AG10803 (cell line): Measurements from ENCODE around the gene SULF2.

Source experiments
- DNase-seq: peaks from one replicate; pipeline ENCODE4 v3.0.0; 2010; ENCODE audit warnings: low read depth
- H3K4me3 ChIP-seq: 2 replicates; pipeline ENCODE4 v1.5.1; 2011; ENCODE audit warnings: mild to moderate bottlenecking, low read length, control low read depth
- TF ChIP-seq, protein P1 (sequence below): conservative IDR thresholded peaks from 2 replicates; pipeline ENCODE4 v1.5.1; 2011; ENCODE audit warnings: mild to moderate bottlenecking, low read length, control low read depth, inconsistent platforms

Gene SULF2

DNA sequence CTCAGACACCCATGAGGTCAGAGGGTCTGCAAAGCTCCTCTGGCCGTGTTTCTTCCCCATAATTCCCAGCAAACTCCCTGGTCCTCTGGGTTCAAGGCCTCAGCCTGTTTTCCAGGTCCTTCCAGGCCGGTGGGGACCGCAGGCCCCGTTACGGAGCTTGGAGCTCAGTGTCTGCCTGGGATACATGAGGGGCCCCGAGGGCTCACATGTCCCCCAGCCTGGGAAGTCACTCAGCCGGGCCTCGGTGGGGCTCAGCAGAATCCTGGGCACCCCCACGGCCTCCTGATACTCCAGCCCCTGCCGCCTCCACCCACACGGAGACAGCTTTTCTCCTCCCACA lies 3.4 kb upstream of the SULF2 start:
- H3K4me3 ChIP-seq: no peak overlapping the region
- DNase-seq: no peak
- TF ChIP-seq, protein P1, sequence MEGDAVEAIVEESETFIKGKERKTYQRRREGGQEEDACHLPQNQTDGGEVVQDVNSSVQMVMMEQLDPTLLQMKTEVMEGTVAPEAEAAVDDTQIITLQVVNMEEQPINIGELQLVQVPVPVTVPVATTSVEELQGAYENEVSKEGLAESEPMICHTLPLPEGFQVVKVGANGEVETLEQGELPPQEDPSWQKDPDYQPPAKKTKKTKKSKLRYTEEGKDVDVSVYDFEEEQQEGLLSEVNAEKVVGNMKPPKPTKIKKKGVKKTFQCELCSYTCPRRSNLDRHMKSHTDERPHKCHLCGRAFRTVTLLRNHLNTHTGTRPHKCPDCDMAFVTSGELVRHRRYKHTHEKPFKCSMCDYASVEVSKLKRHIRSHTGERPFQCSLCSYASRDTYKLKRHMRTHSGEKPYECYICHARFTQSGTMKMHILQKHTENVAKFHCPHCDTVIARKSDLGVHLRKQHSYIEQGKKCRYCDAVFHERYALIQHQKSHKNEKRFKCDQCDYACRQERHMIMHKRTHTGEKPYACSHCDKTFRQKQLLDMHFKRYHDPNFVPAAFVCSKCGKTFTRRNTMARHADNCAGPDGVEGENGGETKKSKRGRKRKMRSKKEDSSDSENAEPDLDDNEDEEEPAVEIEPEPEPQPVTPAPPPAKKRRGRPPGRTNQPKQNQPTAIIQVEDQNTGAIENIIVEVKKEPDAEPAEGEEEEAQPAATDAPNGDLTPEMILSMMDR: no peak

DNA sequence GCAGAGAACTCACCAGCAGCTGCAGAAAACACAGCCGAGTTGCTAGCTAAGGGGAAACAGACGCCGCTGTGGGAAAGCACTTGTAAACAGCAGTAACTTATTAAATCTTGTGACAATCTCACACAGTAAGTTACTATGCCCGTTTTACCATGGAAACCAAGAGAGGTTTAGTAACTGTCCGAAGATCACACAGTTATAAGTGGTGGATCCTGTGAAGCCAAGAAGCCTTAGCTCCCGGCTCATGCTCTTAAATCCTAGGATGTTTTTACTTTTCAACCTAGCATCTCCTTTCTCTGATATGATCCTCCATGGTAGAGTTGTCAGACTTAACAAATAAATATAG lies 1.5 kb upstream of the SULF2 start:
- TF ChIP-seq, protein P1: no peak
- H3K4me3 ChIP-seq: peak overlapping the region; percentile 58
- no peak for DNase-seq

DNA sequence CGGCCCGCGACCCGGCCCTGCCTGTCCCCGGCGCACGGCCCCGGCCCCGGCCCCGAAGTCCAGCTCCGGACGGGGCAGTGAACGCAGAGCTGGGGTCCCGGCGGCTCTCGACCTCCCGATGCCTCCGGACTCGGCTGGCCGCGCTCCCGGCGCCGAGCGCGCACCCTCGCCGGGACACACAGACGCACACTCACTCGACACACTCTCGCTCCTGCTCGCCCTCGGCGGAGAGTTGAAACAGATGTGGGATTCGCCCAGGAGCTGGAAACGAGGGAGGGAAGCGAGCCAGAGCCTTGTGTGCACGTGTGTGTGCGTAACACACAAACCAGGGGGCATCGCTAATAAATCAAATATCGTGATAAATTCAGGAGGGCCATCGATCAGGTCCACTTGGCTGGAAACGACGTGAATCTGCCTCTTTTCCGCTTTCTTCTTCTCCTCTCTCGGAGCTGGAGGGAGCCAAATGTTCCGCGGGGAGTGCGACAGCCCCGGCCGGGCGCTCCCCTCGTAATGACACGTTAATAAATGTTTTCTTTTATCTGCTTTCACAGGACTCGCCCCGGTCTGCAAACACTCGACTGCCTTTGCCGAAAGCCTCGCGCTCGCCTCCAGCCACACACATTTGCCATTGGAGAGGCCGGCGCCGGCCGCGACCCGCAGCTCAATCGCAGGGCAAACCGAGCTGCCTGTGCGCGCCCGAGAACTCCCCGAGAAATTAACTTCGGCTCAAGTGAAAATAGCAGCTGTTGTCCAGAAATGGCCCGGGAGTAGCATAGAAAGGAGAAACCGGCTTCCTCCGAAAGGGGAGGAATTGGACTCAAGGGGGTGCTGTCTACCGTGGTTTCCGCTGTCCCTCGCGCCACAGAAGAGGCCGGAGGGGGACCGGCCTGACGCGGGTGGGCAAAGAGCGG lies 828 bp upstream of the SULF2 start:
- TF ChIP-seq, protein P1: peak; percentile 77
- peak overlapping the region; percentile 58 for H3K4me3 ChIP-seq
- DNase-seq: peak; percentile 83

DNA sequence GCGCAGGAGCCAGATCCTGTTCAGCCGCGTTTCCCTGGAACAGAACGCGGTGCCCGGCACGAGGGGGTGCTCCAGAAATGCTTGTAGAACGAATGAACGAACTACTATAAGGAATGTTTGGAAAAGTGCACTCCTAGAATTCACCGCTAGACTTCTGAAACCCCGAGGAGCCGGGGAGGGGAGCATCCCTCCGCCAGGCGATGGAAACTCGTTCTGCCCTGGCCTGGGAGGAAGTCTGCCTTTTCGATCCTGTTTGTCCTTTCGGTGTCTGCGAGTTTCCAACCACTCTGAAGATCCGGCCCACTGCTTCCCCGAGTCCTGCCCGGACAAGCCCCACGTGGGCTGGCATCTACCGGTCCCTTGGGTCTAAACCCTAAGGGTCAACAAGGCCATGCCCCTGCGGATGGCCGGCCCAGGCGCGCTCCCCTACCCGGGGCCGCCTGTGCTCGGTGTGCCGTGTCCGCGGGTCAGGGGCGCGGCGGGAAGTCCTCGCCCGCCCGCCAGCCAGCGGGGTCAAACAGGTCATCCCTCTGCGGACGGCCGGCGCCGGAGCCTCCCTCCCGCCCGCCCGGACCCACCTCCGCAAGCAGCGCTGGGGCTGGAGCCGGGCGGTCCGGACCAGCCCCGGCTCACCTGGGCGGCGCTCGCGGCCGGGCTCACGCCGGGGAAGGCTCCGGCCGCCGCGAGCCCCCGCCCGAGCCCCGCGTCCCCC lies 526 bp downstream of the SULF2 start:
- DNase-seq: peak; percentile 46
- H3K4me3 ChIP-seq: peak overlapping the region; percentile 68
- TF ChIP-seq, protein P1: peak; percentile 41

DNA sequence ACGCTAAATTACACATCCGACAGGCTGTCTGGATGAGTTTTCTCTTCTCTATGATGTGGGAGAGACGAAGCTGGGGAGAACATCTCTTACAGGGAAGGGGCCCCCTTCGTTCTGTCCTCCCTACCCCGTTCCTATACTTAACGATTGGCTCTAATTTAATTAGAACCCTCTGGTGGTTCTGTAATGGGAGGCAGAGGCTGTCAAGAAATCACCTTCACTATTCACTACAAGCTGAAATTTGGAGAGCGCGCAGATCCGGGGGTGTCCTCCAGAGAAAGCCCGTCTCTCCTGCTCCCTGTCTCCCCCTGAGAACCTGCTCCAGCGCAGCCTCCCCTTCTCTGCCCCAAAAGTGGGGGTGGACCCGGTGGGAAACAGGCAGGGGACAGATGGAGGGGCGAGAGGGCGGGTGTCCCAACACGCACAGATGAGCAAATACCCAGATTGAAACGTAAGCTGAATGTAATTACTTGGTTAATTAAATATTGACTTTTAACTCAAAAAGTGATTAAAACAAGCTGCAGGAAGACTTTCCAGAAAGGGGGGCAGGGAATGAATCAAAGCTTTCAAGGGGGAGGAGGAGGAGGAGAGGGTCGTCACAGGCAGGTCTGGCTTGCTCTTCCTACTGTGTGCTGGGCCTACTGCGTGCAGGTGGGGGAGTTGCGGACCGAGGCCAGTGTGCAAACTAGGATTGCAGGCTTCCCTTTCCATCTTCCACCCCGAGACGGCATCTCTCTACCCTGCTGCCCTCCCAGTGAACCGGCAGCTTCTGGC lies 1.3 kb downstream of the SULF2 start:
- no peak for DNase-seq
- peak overlapping the region; percentile 68 for H3K4me3 ChIP-seq
- TF ChIP-seq, protein P1: no peak

DNA sequence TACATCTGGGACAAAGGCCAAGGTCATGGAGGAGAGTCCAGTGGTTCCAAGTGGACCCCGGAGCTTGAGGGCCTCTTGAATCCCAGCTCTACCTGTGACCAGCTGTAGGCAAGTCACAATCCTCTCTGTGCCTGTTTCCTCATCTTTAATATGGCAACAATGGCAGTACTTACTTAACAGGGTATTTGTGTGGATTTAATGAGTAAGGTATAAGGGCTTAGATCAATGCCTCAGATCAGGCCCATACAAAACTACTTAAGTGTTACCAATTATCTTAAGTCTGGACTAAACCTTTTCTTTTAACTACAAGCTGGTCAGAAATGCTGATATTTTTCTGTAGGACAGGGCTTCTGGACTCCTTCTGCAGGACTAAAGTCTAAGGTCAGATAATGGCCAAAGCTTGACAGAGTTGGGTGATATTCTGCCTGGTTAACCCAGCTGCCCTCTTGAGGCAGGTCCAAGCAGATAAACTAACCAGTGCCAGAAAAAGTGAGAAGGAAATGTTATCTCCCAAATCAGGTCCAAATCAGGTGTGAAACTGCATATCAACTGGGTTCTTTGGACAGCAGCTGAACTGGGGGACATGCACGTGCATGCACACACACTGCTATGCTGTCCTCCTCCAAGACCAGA lies 2.2 kb downstream of the SULF2 start:
- no peak overlapping the region for H3K4me3 ChIP-seq
- TF ChIP-seq, protein P1: no peak
- DNase-seq: no peak
